ENCODE data around the gene ZMYM2.

Gene ZMYM2

GRCh38 chr13:19993024-19993423 is 34.5 kb downstream of the ZMYM2 start:
- no peak overlapping the region for H3K4me3 ChIP-seq (ENCODE audit: low read depth, low read length)
- no peak for DNase-seq (ENCODE audit: low read depth, low spot score)
- ChIA-PET POLR2A (no interaction called here), CTCF (interaction anchor here (0.6 to 1.5 kb wide), 2 partner anchors 8 to 932 kb away, joined by 3 to 7 read pairs; no protein-coding TSS in a partner anchor)
- TF ChIP-seq CTCF (IDR thresholded peaks at IDR 0.05; ENCODE audit: insufficient read depth, low read length, missing control alignments), result no peak

- no peak overlapping the region for H3K4me3 ChIP-seq (ENCODE audit: low read depth, low read length)
- no peak for DNase-seq (ENCODE audit: low read depth, low spot score)
- ChIA-PET CTCF (interaction anchor here (5.4 kb wide), 1 partner anchor 14 kb away, joined by 57 read pairs; no protein-coding TSS in a partner anchor), POLR2A (no interaction called here)
- no peak for TF ChIP-seq CTCF (IDR thresholded peaks at IDR 0.05; ENCODE audit: insufficient read depth, low read length, missing control alignments)
Measured at GRCh38 chr13:19998960-19999359, 40.4 kb downstream of the ZMYM2 start.

- no peak for TF ChIP-seq CTCF (IDR thresholded peaks at IDR 0.05; ENCODE audit: insufficient read depth, low read length, missing control alignments)
- DNase-seq (ENCODE audit: low read depth, low spot score), result no peak
- no peak overlapping the region for H3K4me3 ChIP-seq (ENCODE audit: low read depth, low read length)
- ChIA-PET CTCF (interaction anchor here (5.4 kb wide), 1 partner anchor 15 kb away, joined by 57 read pairs; no protein-coding TSS in a partner anchor), POLR2A (no interaction called here)
Measured at GRCh38 chr13:20000062-20000552, 41.6 kb downstream of the ZMYM2 start.

GRCh38 chr13:20001366-20002190 is 43.1 kb downstream of the ZMYM2 start:
- no peak for TF ChIP-seq CTCF (IDR thresholded peaks at IDR 0.05; ENCODE audit: insufficient read depth, low read length, missing control alignments)
- ChIA-PET CTCF (interaction anchor here (0.8 to 1.4 kb wide), 2 partner anchors 17 to 20 kb away, joined by 4 to 11 read pairs; no protein-coding TSS in a partner anchor), POLR2A (interaction anchor here (0.6 to 1.2 kb wide), 2 partner anchors 10 to 30 kb away, joined by 3 to 5 read pairs; no protein-coding TSS in a partner anchor)
- no peak overlapping the region for H3K4me3 ChIP-seq (ENCODE audit: low read depth, low read length)
- DNase-seq (ENCODE audit: low read depth, low spot score), result no peak

GRCh38 chr13:20002787-20003186 is 44.3 kb downstream of the ZMYM2 start:
- no peak overlapping the region for H3K4me3 ChIP-seq (ENCODE audit: low read depth, low read length)
- CTCF ChIA-PET, result interaction anchor here (0.9 to 1.4 kb wide), 2 partner anchors 16 to 19 kb away, joined by 4 to 11 read pairs; no protein-coding TSS in a partner anchor
- no peak for DNase-seq (ENCODE audit: low read depth, low spot score)
- no peak for TF ChIP-seq CTCF (IDR thresholded peaks at IDR 0.05; ENCODE audit: insufficient read depth, low read length, missing control alignments)
- POLR2A ChIA-PET, result no interaction called here

GRCh38 chr13:20006206-20006605 is 47.7 kb downstream of the ZMYM2 start:
- TF ChIP-seq CTCF (IDR thresholded peaks at IDR 0.05; ENCODE audit: insufficient read depth, low read length, missing control alignments), result no peak
- ChIA-PET POLR2A (no interaction called here), CTCF (no interaction called here)
- no peak for DNase-seq (ENCODE audit: low read depth, low spot score)
- no peak overlapping the region for H3K4me3 ChIP-seq (ENCODE audit: low read depth, low read length)
